Lung (tissue), 12 donors: Measurements from ENCODE around the gene MRPL49. TPM values are rescaled to one million over a fixed set of nuclear protein-coding genes. Genes with fewer than 3 reads are reported as not detected.

Source experiments
- ATAC-seq: fragments of 200-7000 bp; cut with Tn5 transposase; one replicate; pipeline ENCODE4 v1.9.1; 2020; ENCODE audit warnings: moderate number of reproducible peaks; ENCODE audit not compliant: insufficient read depth, low FRiP score
- DNase-seq, 3 donors: peaks; one replicate each; pipeline ENCODE4 v3.0.0-alpha.2; 2013 to 2017
- H3K27ac ChIP-seq, 2 donors: one replicate each; pipeline ENCODE4 v1.5.1; 2013; ENCODE audit warnings: mild to moderate bottlenecking in 2 of 2, moderate library complexity in 2 of 2, control low read depth in 1 of 2, inconsistent platforms in 1 of 2, low read depth in 1 of 2, low read length in 1 of 2
- H3K27me3 ChIP-seq, 3 donors: one replicate each; pipeline ENCODE4 v1.5.1; 2013; ENCODE audit warnings: low read length in 2 of 3; ENCODE audit not compliant: control insufficient read depth in 3 of 3, insufficient read depth in 3 of 3
- H3K36me3 ChIP-seq, 4 donors: one replicate each; pipeline ENCODE4 v1.5.1; 2013; ENCODE audit warnings: low read length in 4 of 4, mild to moderate bottlenecking in 1 of 4, moderate library complexity in 1 of 4; ENCODE audit not compliant: control insufficient read depth in 4 of 4, insufficient read depth in 4 of 4
- H3K4me1 ChIP-seq, 5 donors: one replicate each; pipeline ENCODE4 v1.5.1; 2013; ENCODE audit warnings: low read length in 5 of 5, mild to moderate bottlenecking in 2 of 5, moderate library complexity in 1 of 5; ENCODE audit not compliant: control insufficient read depth in 5 of 5, insufficient read depth in 5 of 5
- H3K4me3 ChIP-seq: one replicate; pipeline ENCODE4 v1.5.1; 2013; ENCODE audit warnings: mild to moderate bottlenecking, control low read depth, moderate library complexity
- H3K9ac ChIP-seq, 2 donors: one replicate each; pipeline ENCODE4 v1.5.1; 2013; ENCODE audit warnings: low read length in 2 of 2, control low read depth in 1 of 2; ENCODE audit not compliant: insufficient read depth in 1 of 2
- H3K9me3 ChIP-seq, 4 donors: one replicate each; pipeline ENCODE4 v1.5.1; 2013; ENCODE audit warnings: low read length in 3 of 4, mild to moderate bottlenecking in 1 of 4, moderate library complexity in 1 of 4; ENCODE audit not compliant: control insufficient read depth in 4 of 4, insufficient read depth in 3 of 4
- WGBS, 2 donors: extraction: QIAGEN DNeasy Blood & Tissue Kit; methylation state at CpG; one replicate each; pipeline ENCODE4 v1.1.7; 2013; 5-methylcytosine and 5-hydroxymethylcytosine counted together
- polyA plus RNA-seq, 2 donors: library from polyadenylated mRNA; stranded (reverse); fragments of 200-250 nt; gene quantifications; one replicate each; pipeline ENCODE4 v1.2.1, GENCODE V29; 2013
- total RNA-seq, 2 donors: library from RNA; depleted of rRNA in 1 of 2; stranded (reverse); fragments of >200 nt in 1 of 2; gene quantifications; one replicate each; pipeline ENCODE4 v1.2.1, GENCODE V29; 2014 to 2021
- TF ChIP-seq, protein P1 (sequence below): IDR thresholded peaks from 2 replicates; pipeline ENCODE4 v1.5.1; 2012; ENCODE audit warnings: mild to moderate bottlenecking; ENCODE audit errors: control extremely low read depth, extremely low read depth
- donor health status: control.
- donor health status: control.
- donor health status: Bipolar disorder and iron deficiency.
- donor health status: healthy.
- donor health status: DM: yes; HTN: yes; CAD: no.

The MRPL49 gene
- total and polyA plus RNA-seq, 4 donors, result 26.3 to 57.2 (median 39.9) TPM

DNA sequence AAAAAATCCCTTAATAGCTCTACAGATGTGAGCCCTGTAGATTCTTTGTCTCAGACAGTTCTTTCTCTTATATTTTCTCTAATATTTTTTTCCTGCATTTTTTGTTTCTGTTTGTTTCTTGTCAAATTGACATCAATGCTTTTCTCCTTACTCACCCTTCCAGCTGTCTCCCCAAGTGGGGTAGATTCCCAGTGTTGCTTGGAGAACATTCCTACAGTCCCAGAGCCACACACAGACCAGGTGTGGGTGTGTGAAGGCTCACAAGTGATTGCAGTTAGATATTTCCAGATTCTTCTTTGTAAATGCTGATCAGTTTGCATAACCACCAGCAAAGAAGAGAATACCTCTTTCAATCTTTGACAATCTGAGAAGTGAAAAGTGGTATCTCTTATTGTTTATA, 18.6 kb upstream of the MRPL49 start:
- H3K9ac ChIP-seq, result no peak overlapping the region
- no peak overlapping the region for H3K4me3 ChIP-seq
- no peaks in the 10 kb centered on the region for H3K9me3 ChIP-seq
- no peaks in the 10 kb centered on the region for H3K27me3 ChIP-seq
- no peak overlapping the region for H3K27ac ChIP-seq
- TF ChIP-seq, protein P1, sequence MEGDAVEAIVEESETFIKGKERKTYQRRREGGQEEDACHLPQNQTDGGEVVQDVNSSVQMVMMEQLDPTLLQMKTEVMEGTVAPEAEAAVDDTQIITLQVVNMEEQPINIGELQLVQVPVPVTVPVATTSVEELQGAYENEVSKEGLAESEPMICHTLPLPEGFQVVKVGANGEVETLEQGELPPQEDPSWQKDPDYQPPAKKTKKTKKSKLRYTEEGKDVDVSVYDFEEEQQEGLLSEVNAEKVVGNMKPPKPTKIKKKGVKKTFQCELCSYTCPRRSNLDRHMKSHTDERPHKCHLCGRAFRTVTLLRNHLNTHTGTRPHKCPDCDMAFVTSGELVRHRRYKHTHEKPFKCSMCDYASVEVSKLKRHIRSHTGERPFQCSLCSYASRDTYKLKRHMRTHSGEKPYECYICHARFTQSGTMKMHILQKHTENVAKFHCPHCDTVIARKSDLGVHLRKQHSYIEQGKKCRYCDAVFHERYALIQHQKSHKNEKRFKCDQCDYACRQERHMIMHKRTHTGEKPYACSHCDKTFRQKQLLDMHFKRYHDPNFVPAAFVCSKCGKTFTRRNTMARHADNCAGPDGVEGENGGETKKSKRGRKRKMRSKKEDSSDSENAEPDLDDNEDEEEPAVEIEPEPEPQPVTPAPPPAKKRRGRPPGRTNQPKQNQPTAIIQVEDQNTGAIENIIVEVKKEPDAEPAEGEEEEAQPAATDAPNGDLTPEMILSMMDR, result no peak
- peaks cover 0 to 3% (median 0%) of the 10 kb centered on the region in 5 donors for H3K4me1 ChIP-seq
- H3K36me3 ChIP-seq, result peaks cover under 1 to 17% (median 5%) of the 10 kb centered on the region in 4 donors
- ATAC-seq, result no peak
- DNase-seq, result no peak

DNA sequence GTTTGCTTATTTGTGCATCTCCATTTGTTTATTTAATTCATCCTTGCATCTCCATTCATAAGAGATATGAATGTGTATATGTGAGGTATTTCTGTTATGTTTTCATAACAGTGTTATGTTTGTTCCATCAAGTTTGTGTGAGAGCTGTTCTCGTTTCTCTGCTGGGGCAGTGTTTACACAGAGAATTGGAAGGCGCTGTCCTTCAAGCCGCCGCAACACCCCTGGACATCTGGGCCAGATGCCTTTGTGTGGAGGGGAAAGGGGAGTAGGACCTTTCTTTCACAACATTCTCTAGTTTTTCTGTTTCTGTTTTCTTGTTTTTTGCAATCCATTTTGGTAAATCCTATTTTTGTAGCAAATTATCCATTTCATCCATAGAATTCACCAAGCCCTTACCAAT, 17.5 kb upstream of the MRPL49 start:
- H3K9me3 ChIP-seq, result no peaks in the 10 kb centered on the region
- DNase-seq (peak in 2 of 3 donors; percentile 55 to 59), ATAC-seq (no peak)
- H3K27ac ChIP-seq, result peak overlapping the region in 1 of 2 donors; percentile 42
- TF ChIP-seq, protein P1, result no peak
- peaks cover 0 to 3% (median 0%) of the 10 kb centered on the region in 5 donors for H3K4me1 ChIP-seq
- peak overlapping the region in 1 of 2 donors; percentile 19 for H3K9ac ChIP-seq
- H3K36me3 ChIP-seq, result peaks cover 4 to 27% (median 9%) of the 10 kb centered on the region in 4 donors
- H3K4me3 ChIP-seq, result no peak overlapping the region
- no peaks in the 10 kb centered on the region for H3K27me3 ChIP-seq
- 66 to 86% methylated on average over 4 of the region's 4 CpGs for WGBS, 2 donors

- ATAC-seq (no peak), DNase-seq (no peak)
- TF ChIP-seq, protein P1, result no peak
- Histone ChIP-seq H3K4me1 (peaks cover 0 to 9% (median 7%) of the 10 kb centered on the region in 5 donors), H3K27me3 (no peaks in the 10 kb centered on the region), H3K9ac (no peak overlapping the region), H3K4me3 (no peak overlapping the region), H3K9me3 (no peaks in the 10 kb centered on the region), H3K27ac (no peak overlapping the region), H3K36me3 (peaks cover 8 to 31% (median 9%) of the 10 kb centered on the region in 4 donors)
- 96 to 97% methylated on average over 15 of the region's 15 CpGs for WGBS, 2 donors
Measured at GRCh38 chr11:65107078-65107477, 15.0 kb upstream of the MRPL49 start.
